NCI-H226 (cell line): ENCODE data around the gene PLXNA4.
"Not testable (repeated sequence)": the region's sequence is repeated elsewhere in the genome, so short reads cannot be mapped to it uniquely, and the experiment has no call there.

ENCODE experiments used
- DNase-seq: peaks from one replicate; pipeline ENCODE4 v3.0.0-alpha.2; 2015

PLXNA4 gene

GRCh38 chr7:132187869-132188789 is 388.1 kb downstream of the PLXNA4 start:
- DNase-seq = no peak

DNA sequence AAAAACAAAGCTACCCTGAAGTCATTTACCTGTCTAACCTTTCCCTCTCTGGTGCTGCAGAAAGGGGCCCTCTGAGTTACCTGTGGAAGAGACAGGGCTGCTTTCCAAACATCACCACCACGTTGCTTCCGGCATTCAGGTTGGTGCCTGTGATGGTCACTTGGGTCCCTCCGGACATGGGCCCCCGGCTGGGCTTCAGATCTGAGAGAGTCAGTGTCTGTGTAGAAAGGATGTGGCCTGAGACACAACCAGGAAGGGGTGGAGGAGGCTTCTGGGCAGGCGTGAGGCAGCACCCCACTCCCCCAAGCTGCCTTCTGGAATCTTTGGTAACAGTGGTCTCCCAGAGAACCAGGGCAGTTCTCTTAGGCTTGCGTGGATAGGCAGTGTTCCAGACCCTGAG is 388.9 kb downstream of the PLXNA4 start:
- no peak for DNase-seq

- no peak for DNase-seq
Observed at GRCh38 chr7:132185150-132185549, 391.1 kb downstream of the PLXNA4 start.

DNA sequence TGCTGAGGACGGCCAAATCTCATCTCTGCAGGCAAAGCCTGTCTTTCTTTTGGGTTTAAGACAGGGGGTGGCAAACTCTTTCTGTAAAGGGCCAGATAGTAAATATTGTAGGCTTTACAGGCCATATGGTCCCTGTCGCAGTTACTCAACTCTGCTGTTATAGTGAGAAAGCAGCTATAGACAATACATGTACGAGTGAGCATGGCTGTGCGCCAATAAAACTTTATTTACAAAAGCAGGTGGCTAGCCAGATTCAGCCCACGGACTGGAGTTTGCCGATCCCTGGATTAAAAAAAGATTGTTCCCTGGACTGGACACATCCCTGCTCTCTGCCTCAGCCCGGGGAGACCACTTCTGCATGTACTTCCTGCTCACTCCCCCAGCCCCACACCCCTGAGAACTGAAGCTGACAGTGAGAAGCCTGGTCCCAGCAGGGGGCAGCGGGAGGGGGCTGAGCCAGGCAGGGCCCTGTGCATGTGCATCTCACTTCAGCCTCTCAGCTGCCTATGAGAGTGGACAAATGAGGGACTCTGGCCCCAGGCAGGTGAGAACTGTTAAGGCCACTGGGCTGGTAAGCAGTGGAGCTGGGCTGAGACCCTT is 392.4 kb downstream of the PLXNA4 start:
- DNase-seq = no peak

GRCh38 chr7:132182992-132183391 is 393.3 kb downstream of the PLXNA4 start:
- DNase-seq = no peak

- no peak for DNase-seq
Observed at GRCh38 chr7:132181946-132182685, 394.2 kb downstream of the PLXNA4 start.

DNA sequence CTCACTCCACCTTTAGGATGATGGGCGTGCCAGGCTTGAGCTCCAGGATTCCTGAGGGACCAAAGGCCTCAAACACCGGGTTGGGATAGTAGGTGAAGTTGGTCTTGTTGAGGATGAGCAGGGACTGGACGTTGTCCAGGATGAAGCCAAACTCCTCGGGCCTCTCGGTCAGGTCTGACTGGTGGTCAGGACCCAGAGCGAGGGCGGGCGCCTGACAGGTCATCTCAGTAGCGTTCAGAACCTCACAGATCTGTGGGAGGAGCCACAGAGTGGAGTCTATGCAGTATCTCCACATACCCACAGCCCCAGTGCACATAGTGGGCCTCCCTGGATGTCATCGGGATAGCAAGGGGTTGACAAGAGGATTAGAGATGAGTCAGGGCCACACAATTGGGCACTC is 394.9 kb downstream of the PLXNA4 start:
- no peak for DNase-seq

- DNase-seq = no peak
Observed at GRCh38 chr7:132180481-132180880, 395.8 kb downstream of the PLXNA4 start.

- DNase-seq = no peak
Observed at GRCh38 chr7:132179681-132180080, 396.6 kb downstream of the PLXNA4 start.

GRCh38 chr7:132179080-132179430 is 397.2 kb downstream of the PLXNA4 start:
- DNase-seq = no peak

DNA sequence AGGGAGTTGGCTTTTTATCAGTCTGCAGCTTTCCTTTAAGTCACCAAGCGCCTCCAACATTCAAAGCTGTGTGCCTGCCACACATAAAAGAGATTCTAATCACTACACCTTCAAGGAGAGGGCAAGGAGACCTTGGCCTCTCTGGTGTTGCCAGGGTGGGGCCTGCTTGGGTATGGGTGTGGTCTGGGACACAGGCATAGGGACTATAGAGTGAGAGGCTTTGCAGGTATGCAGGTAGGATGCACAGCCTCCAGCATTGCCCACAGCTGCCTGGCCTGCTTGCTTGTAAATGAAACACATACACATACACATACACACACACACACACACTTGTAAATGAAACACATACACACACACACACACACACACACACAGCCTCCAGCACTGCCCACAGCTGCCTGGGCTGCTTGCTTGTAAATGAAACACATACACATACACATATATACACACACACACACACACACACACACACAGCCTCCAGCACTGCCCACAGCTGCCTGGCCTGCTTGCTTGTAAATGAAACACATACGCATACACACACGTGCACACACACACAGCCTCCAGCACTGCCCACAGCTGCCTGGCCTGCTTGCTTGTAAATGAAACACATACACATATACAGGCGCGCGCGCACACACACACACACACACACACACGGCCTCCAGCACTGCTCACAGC is 397.7 kb downstream of the PLXNA4 start:
- not testable (repeated sequence) for DNase-seq

DNA sequence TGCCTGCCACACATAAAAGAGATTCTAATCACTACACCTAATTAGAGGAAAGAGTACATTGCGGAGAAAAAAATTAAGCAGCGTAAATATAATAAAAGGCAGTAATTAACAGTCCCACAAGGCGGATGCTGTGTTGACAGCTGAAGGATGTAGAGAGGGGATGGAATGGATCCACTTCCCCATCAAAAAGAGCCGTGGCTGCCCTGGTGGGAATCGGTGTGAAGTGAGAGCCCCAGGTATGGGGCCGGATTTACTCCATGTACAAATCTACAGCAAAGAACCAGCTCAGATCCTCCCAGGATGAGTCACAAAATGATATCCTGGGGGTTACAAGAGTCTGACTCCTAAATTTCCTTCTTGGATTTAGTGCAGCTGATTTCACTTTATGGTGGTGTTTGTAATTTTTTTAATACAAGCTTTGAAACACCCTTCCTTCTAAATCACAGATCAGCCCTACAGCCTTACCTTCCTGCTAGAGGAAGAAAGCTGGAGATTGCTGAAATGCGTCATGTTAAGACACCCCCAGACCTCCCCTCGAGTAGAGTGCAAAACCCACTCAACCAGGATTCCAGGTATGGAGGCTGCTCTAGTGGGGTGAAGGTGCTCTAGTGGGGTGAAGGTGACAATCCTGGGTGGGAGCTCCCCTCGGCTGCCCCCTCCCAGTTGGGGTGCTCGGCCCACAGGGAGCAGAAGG is 398.4 kb downstream of the PLXNA4 start:
- no peak for DNase-seq

DNA sequence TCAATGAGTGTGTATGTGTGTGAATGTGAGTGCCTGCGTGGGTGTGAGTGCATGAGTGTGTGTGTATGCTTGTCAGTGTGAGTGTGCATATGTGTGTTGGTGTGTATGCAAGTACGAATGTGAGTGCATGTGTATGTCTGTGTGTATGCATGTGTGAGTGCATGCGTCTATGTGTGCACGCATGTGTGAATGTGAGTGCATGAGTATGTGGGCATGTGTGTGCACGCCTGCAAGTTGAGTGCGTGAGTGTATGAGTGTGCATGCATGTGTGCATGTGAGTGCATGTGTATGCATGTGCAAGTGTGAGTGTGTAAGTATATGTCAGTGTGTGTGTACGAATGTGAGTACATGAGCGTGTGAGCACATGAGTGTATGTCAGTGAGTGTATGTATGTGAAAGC is 399.6 kb downstream of the PLXNA4 start:
- no peak for DNase-seq

DNA sequence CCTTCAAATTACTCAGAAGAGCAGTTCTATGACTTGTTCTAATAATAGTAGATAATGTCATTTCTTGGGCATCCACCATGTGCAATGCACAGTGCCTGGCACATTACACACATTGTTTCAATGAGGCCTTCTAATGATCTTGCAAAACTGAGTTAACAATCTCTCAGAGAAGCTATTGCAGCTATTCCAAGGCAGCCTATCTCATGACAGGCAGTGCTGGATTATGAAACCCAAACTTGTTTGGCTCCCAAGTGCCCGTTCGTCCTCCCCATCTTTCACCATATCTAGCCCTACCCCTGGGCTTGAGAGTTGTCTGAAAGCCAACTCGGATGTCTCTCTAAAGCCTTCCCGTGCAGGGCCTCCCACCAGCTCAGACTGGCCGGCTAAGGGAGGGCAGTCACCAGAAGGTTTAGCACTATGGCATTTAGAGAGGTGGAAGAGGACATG is 405.1 kb downstream of the PLXNA4 start:
- no peak for DNase-seq

DNA sequence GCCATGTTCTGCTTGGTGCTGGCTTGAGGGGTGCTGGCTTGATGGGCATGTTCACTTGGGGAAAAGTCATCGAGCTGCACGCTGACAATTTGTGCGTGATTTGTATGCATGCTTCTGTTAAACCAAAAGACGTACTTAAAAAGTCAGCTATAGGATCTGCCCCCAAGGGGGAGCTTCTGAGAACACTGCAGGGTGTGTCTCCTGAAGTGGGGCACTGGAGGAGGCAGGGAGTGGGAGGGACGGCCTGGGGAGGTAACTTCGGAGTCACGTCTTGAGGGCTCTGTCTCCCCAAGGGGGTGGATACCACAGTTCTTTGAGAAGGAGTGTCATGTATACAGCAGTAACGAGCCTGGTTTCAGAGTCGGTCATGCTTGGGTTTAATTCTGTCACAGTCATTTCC is 406.5 kb downstream of the PLXNA4 start:
- DNase-seq = no peak

DNA sequence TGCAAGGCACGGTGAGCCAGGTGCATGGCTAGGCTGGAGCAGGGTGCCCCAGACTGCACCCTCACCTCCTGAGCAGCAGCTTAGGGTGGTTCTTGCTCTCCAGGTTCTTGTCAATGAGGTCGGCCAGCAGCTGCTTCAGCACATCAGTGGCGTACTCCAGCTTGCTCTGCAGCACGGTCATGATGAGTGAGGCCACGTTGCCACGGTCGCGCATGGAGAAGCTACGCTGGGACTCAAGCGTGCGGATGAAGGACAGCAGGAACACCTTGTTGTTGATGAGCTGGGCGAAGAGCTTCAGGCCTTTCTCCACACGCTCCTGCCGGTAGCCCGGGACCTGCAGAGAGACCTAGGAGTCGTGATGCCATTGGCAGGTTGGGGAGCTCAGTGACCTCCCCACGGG is 408.0 kb downstream of the PLXNA4 start:
- no peak for DNase-seq

GRCh38 chr7:132165695-132166094 is 410.6 kb downstream of the PLXNA4 start:
- not testable (repeated sequence) for DNase-seq

DNA sequence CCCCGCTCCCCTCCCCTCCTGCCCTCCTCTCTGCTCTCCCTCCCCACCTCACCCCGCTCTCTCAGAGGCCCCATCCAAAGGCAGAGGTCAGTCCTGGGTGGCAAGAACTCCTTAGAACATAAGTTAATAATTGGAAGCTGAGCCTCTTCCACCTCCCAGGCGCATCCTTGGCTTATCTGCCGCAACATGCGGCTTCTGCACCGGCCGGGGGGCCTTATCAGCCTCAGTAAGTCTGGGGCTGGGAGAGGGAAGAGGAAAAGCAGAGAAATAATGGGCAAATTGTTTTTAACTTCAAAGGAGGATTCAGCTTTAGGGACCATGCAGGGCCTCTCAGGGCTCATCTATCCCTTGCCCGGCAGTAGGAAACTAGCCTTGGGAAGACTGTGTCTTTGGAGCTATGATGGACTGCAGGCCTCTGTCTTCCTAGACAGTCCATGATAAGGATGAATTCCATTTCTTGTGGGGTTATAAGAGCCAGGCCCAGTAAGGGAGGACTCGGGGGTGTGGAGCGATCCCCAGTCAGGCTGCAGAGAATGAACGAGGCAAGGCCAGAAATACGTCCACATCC is 411.6 kb downstream of the PLXNA4 start:
- DNase-seq = no peak

GRCh38 chr7:132162556-132163144 is 413.6 kb downstream of the PLXNA4 start:
- no peak for DNase-seq

- DNase-seq = no peak
Observed at GRCh38 chr7:132161976-132162375, 414.3 kb downstream of the PLXNA4 start.

- no peak for DNase-seq
Observed at GRCh38 chr7:132161533-132161915, 414.7 kb downstream of the PLXNA4 start.
